Measurements from ENCODE around the gene ACKR2. TPM values are rescaled to one million over a fixed set of nuclear protein-coding genes. Genes with fewer than 3 reads are reported as not detected.

ACKR2 gene
- total RNA-seq, 1 donor from 2014 or later: 0.44 TPM

DNA sequence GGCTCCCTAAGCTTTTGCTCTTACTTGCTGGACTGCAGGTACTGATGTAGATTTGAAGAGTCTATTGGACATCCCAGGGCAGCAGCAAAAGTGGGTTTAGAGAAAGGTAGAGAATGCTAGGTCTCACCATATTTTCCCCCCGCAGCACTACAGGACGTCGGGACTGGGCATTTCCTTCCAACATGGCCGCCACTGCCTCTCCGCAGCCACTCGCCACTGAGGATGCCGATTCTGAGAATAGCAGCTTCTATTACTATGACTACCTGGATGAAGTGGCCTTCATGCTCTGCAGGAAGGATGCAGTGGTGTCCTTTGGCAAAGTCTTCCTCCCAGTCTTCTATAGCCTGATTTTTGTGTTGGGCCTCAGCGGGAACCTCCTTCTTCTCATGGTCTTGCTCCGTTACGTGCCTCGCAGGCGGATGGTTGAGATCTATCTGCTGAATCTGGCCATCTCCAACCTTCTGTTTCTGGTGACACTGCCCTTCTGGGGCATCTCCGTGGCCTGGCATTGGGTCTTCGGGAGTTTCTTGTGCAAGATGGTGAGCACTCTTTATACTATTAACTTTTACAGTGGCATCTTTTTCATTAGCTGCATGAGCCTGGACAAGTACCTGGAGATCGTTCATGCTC lies 55.2 kb downstream of the ACKR2 start:
- Histone ChIP-seq H3K27me3 (ENCODE audit: low read depth) (no peaks in the 10 kb centered on the region), H3K36me3 (no peaks in the 10 kb centered on the region), H3K9me3 (replicated peaks) (no peaks in the 10 kb centered on the region), H3K4me3 (no peak overlapping the region), H3K4me1 (no peaks in the 10 kb centered on the region), H3K27ac (replicated peaks) (no peak overlapping the region)
- TF ChIP-seq, protein P1, sequence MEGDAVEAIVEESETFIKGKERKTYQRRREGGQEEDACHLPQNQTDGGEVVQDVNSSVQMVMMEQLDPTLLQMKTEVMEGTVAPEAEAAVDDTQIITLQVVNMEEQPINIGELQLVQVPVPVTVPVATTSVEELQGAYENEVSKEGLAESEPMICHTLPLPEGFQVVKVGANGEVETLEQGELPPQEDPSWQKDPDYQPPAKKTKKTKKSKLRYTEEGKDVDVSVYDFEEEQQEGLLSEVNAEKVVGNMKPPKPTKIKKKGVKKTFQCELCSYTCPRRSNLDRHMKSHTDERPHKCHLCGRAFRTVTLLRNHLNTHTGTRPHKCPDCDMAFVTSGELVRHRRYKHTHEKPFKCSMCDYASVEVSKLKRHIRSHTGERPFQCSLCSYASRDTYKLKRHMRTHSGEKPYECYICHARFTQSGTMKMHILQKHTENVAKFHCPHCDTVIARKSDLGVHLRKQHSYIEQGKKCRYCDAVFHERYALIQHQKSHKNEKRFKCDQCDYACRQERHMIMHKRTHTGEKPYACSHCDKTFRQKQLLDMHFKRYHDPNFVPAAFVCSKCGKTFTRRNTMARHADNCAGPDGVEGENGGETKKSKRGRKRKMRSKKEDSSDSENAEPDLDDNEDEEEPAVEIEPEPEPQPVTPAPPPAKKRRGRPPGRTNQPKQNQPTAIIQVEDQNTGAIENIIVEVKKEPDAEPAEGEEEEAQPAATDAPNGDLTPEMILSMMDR (IDR thresholded peaks at IDR 0.05; ENCODE audit: borderline replicate concordance): no peak
- DNase-seq: no peak
- intact Hi-C loops (cut with micrococcal nuclease): no loop called here

DNA sequence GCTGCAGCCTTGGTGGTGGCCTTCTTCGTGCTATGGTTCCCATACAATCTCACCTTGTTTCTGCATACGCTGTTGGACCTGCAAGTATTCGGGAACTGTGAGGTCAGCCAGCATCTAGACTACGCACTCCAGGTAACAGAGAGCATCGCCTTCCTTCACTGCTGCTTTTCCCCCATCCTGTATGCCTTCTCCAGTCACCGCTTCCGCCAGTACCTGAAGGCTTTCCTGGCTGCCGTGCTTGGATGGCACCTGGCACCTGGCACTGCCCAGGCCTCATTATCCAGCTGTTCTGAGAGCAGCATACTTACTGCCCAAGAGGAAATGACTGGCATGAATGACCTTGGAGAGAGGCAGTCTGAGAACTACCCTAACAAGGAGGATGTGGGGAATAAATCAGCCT lies 56.0 kb downstream of the ACKR2 start:
- H3K4me3 ChIP-seq: no peak overlapping the region
- TF ChIP-seq, protein P1 (IDR thresholded peaks at IDR 0.05; ENCODE audit: borderline replicate concordance): no peak
- no peak for DNase-seq
- H3K9me3 ChIP-seq (replicated peaks): no peaks in the 10 kb centered on the region
- H3K27ac ChIP-seq (replicated peaks): no peak overlapping the region
- intact Hi-C loops (cut with micrococcal nuclease): no loop called here
- H3K4me1 ChIP-seq: no peaks in the 10 kb centered on the region
- no peaks in the 10 kb centered on the region for H3K27me3 ChIP-seq (ENCODE audit: low read depth)
- H3K36me3 ChIP-seq: no peaks in the 10 kb centered on the region

DNA sequence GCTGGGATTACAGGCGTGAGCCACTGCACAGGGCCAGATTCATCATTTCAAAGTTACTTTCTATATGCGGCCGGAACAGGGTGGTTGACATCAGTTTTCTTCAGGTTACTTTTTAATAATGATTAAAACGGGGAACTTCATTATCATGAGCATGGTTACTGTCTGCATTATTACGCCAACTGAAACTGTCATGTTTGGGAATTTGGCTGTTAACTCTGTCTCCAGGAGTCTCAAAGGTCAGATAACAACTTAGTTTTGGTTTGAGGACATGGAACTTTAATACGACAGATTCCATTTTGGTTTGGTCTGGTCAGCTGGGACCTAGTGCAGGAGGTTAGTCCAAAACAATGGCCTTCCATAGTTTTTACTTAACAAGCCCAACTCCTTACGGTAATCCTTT lies 57.9 kb downstream of the ACKR2 start:
- Histone ChIP-seq H3K4me3 (no peak overlapping the region), H3K36me3 (no peaks in the 10 kb centered on the region), H3K27me3 (ENCODE audit: low read depth) (no peaks in the 10 kb centered on the region), H3K27ac (replicated peaks) (no peak overlapping the region), H3K4me1 (peaks cover 13% of the 10 kb centered on the region), H3K9me3 (replicated peaks) (no peaks in the 10 kb centered on the region)
- intact Hi-C loops (cut with micrococcal nuclease): no loop called here
- TF ChIP-seq, protein P1 (IDR thresholded peaks at IDR 0.05; ENCODE audit: borderline replicate concordance): no peak
- no peak for DNase-seq

DNA sequence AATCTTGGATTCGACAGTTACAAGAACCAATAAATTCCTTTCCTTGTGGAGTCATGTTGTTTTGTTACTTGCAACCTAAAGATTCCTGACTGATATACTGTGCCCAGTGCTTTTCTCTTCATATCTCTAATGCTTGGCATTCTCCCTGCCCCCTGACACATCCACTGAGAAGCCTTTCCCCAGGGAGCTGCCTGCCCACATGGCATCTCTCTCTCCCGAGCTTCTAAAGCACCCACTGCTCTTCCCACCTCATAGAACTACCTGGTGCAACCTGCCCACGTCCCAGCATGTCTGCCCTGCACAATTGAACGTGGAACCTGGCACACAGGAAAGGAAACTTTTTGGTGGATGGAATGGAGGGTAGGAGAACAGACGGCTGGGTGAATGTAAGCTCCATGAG lies 59.6 kb downstream of the ACKR2 start:
- DNase-seq: no peak
- TF ChIP-seq, protein P1 (IDR thresholded peaks at IDR 0.05; ENCODE audit: borderline replicate concordance): no peak
- H3K4me3 ChIP-seq: no peak overlapping the region
- H3K9me3 ChIP-seq (replicated peaks): no peaks in the 10 kb centered on the region
- no peak overlapping the region for H3K27ac ChIP-seq (replicated peaks)
- H3K27me3 ChIP-seq (ENCODE audit: low read depth): no peaks in the 10 kb centered on the region
- peaks cover 18% of the 10 kb centered on the region for H3K4me1 ChIP-seq
- intact Hi-C loops (cut with micrococcal nuclease): no loop called here
- no peaks in the 10 kb centered on the region for H3K36me3 ChIP-seq

DNA sequence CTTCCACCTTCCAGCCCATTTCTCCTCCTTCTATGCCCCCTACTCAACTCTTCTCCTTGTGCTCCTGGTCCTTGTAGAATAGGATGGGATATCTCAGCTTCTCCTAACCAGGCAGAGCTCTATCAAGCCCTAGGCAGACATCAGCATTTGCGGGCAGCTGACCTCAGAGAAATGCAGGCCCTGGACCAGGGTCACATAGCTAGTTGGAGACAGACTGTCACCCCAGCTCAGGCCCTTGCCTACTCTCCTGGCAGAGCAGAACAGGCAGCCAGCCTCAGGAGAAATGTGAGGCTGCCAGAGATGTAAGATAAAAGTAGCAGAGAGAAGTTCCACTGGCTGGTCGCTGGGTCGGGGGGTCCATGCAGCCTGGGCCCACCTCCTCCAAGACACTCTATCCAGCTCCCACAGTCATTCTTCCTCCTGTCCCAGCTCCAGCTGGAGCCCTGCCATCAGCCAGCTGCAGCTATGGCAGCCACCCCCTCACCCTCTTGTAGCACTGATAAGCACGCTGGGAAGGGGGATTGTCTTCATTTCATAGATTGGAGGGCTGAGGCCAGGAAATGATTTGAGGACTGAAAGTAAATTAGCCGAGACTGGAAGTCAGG lies 62.4 kb downstream of the ACKR2 start:
- H3K27me3 ChIP-seq (ENCODE audit: low read depth): no peaks in the 10 kb centered on the region
- no peak overlapping the region for H3K4me3 ChIP-seq
- intact Hi-C loops (cut with micrococcal nuclease): no loop called here
- H3K36me3 ChIP-seq: no peaks in the 10 kb centered on the region
- TF ChIP-seq, protein P1 (IDR thresholded peaks at IDR 0.05; ENCODE audit: borderline replicate concordance): no peak
- H3K27ac ChIP-seq (replicated peaks): peak overlapping the region; percentile 33
- H3K4me1 ChIP-seq: peaks cover 18% of the 10 kb centered on the region
- DNase-seq: no peak
- no peaks in the 10 kb centered on the region for H3K9me3 ChIP-seq (replicated peaks)

Data from left ventricle myocardium inferior (tissue), 1 donor.